HepG2 (cell line): ENCODE measurements around the gene SYVN1. TPM values are rescaled to one million over a fixed set of nuclear protein-coding genes. Genes with fewer than 3 reads are reported as not detected.

Experiments used
- DNMT1 ChIP-seq: sonication (generic); formaldehyde crosslinking; IDR thresholded peaks from 2 replicates; pipeline ENCODE4 v1.5.1; 2020; ENCODE audit warnings: mild to moderate bottlenecking, missing genetic modification reagents
- EED ChIP-seq: sonication (generic); formaldehyde crosslinking; IDR thresholded peaks from 2 replicates; pipeline ENCODE4 v1.5.0; 2020; ENCODE audit warnings: mild to moderate bottlenecking, missing genetic modification reagents
- ISL2 ChIP-seq: sonication (generic); formaldehyde crosslinking; IDR thresholded peaks from 2 replicates; pipeline ENCODE4 v1.5.0; 2020; ENCODE audit warnings: missing genetic modification reagents
- KAT8 ChIP-seq: IDR thresholded peaks from 2 replicates; pipeline ENCODE4 v1.6.1; 2016; ENCODE audit warnings: missing genetic modification reagents, missing compliant biosample characterization
- NFYB ChIP-seq: sonication (generic); formaldehyde crosslinking; IDR thresholded peaks from 2 replicates; pipeline ENCODE4 v1.4.0; 2020; ENCODE audit warnings: missing genetic modification reagents
- NR3C1 ChIP-seq: sonication (generic); formaldehyde crosslinking; IDR thresholded peaks from 2 replicates; pipeline ENCODE4 v1.4.0; 2020; ENCODE audit warnings: missing genetic modification reagents
- POLR2G ChIP-seq: fragments of 200-400 bp; formaldehyde crosslinking; IDR thresholded peaks from 2 replicates; pipeline ENCODE4 v1.6.1; 2018; ENCODE audit warnings: mild to moderate bottlenecking, low read depth, low read length, moderate library complexity
- RFX3 ChIP-seq: IDR thresholded peaks from 2 replicates; pipeline ENCODE4 v1.6.1; 2016; ENCODE audit warnings: missing biosample characterization, missing genetic modification reagents
- TBX3 ChIP-seq: fragments of 450-650 bp; IDR thresholded peaks from 2 replicates; pipeline ENCODE4 v1.6.1; 2017; ENCODE audit warnings: antibody characterized with exemption, mild to moderate bottlenecking, inconsistent platforms, borderline replicate concordance
- ZNF142 ChIP-seq: sonication (generic); formaldehyde crosslinking; IDR thresholded peaks from 2 replicates; pipeline ENCODE4 v1.4.0; 2020; ENCODE audit warnings: missing genetic modification reagents
- ZNF280B ChIP-seq: sonication (generic); formaldehyde crosslinking; IDR thresholded peaks from 2 replicates; pipeline ENCODE4 v1.5.0; 2020; ENCODE audit warnings: missing genetic modification reagents, mild to moderate bottlenecking, borderline replicate concordance
- ZNF44 ChIP-seq: sonication (generic); formaldehyde crosslinking; IDR thresholded peaks from 2 replicates; pipeline ENCODE4 v1.5.1; 2020; ENCODE audit warnings: mild to moderate bottlenecking, missing genetic modification reagents
- ZNF441 ChIP-seq: sonication (generic); formaldehyde crosslinking; IDR thresholded peaks from 2 replicates; pipeline ENCODE4 v1.7.0; 2021; ENCODE audit warnings: missing genetic modification reagents, borderline replicate concordance
- ZNF782 ChIP-seq: sonication (generic); formaldehyde crosslinking; IDR thresholded peaks from 2 replicates; pipeline ENCODE4 v1.4.0; 2020; ENCODE audit warnings: missing genetic modification reagents, mild to moderate bottlenecking, borderline replicate concordance
- ZNF850 ChIP-seq: sonication (generic); formaldehyde crosslinking; conservative IDR thresholded peaks from 2 replicates; pipeline ENCODE4 v1.9.0; 2021; ENCODE audit warnings: mild to moderate bottlenecking, missing genetic modification reagents
- polyA plus RNA-seq, 8 experiments: library from polyadenylated mRNA; depleted of rRNA in 3 of 8; stranded (reverse) in 7 of 8; unstranded in 1 of 8; fragments of >200 nt; fragmentation: Illumina TruSeq in 4 of 8; extraction: Trizol in 4 of 8; gene quantifications; 2 replicates each; pipeline versions ENCODE4 v1.2.1 to v1.2.3, GENCODE V29; 2011 to 2016; ENCODE audit warnings: low read depth in 4 of 8, missing spikeins in 1 of 8, mixed read lengths in 1 of 8; ENCODE audit not compliant: insufficient read depth in 1 of 8
- total RNA-seq, 5 experiments: library from RNA; depleted of rRNA; stranded (reverse); fragments of >200 nt; fragmentation: Illumina TruSeq; extraction: Trizol; gene quantifications; 2 replicates each; pipeline ENCODE4 v1.2.3, GENCODE V29; 2016; ENCODE audit warnings: low read depth in 1 of 5
- TF ChIP-seq, protein P1 (sequence below): sonication (generic); formaldehyde crosslinking; IDR thresholded peaks from 2 replicates; pipeline ENCODE4 v1.5.0; 2020; ENCODE audit warnings: mild to moderate bottlenecking, missing genetic modification reagents
- TF ChIP-seq, protein P2 (sequence below): IDR thresholded peaks from 2 replicates; pipeline ENCODE4 v1.6.1; 2016; ENCODE audit warnings: mild to moderate bottlenecking, missing biosample characterization, missing genetic modification reagents
- TF ChIP-seq, protein P3 (sequence below): sonication (generic); formaldehyde crosslinking; IDR thresholded peaks from 2 replicates; pipeline ENCODE4 v1.8.0; 2023; ENCODE audit warnings: mild to moderate bottlenecking, missing genetic modification reagents

The SYVN1 gene
- total and polyA plus RNA-seq, 2 of the 13 experiments (the other 11 are each of a cell fraction or from before 2014, with no cell fraction given): 10.3 to 22.5 TPM

GRCh38 chr11:65134952-65135632 is 773 bp upstream of the SYVN1 start (continued):
- TF ChIP-seq, protein P1, sequence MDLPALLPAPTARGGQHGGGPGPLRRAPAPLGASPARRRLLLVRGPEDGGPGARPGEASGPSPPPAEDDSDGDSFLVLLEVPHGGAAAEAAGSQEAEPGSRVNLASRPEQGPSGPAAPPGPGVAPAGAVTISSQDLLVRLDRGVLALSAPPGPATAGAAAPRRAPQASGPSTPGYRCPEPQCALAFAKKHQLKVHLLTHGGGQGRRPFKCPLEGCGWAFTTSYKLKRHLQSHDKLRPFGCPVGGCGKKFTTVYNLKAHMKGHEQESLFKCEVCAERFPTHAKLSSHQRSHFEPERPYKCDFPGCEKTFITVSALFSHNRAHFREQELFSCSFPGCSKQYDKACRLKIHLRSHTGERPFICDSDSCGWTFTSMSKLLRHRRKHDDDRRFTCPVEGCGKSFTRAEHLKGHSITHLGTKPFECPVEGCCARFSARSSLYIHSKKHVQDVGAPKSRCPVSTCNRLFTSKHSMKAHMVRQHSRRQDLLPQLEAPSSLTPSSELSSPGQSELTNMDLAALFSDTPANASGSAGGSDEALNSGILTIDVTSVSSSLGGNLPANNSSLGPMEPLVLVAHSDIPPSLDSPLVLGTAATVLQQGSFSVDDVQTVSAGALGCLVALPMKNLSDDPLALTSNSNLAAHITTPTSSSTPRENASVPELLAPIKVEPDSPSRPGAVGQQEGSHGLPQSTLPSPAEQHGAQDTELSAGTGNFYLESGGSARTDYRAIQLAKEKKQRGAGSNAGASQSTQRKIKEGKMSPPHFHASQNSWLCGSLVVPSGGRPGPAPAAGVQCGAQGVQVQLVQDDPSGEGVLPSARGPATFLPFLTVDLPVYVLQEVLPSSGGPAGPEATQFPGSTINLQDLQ (CRISPR knock-in tag): peak; percentile 30; the same call in 1 of the 2 replicates
- TF ChIP-seq NR3C1: no peak
- no peak; the same call in 1 of the 2 replicates for TF ChIP-seq ZNF280B
- TF ChIP-seq, protein P2, sequence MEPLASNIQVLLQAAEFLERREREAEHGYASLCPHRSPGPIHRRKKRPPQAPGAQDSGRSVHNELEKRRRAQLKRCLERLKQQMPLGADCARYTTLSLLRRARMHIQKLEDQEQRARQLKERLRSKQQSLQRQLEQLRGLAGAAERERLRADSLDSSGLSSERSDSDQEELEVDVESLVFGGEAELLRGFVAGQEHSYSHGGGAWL (CRISPR knock-in tag): no peak; the same call in 1 of the 2 replicates
- TF ChIP-seq, protein P3, sequence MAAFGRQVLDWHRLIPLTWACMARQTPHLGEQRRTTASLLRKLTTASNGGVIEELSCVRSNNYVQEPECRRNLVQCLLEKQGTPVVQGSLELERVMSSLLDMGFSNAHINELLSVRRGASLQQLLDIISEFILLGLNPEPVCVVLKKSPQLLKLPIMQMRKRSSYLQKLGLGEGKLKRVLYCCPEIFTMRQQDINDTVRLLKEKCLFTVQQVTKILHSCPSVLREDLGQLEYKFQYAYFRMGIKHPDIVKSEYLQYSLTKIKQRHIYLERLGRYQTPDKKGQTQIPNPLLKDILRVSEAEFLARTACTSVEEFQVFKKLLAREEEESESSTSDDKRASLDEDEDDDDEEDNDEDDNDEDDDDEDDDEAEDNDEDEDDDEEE: peak; percentile 39; the same call in 1 of the 2 replicates
- TF ChIP-seq POLR2G: peak; percentile 76
- TF ChIP-seq ZNF850 (CRISPR knock-in tag): no peak
- TF ChIP-seq EED (CRISPR knock-in tag): no peak
- TF ChIP-seq TBX3: no peak
- TF ChIP-seq ZNF142 (CRISPR knock-in tag): 0 out of 2 replicates have a peak, but pooled peaks have one; percentile 29
- no peak for TF ChIP-seq ZNF782 (CRISPR knock-in tag)
- peak; percentile 89 for TF ChIP-seq RFX3 (CRISPR knock-in tag)
- TF ChIP-seq ZNF44 (CRISPR knock-in tag): no peak
- peak; percentile 92 for TF ChIP-seq NFYB
- no peak for TF ChIP-seq DNMT1 (CRISPR knock-in tag)
- TF ChIP-seq ZNF441 (CRISPR knock-in tag): peak; percentile 26; the same call in 1 of the 2 replicates
- peak; percentile 17; the same call in 1 of the 2 replicates for TF ChIP-seq KAT8 (CRISPR knock-in tag)
- TF ChIP-seq ISL2 (CRISPR knock-in tag): 0 out of 2 replicates have a peak, but pooled peaks have one; percentile 13
